22Rv1 (cell line): ENCODE data around the gene GMFB.

Experiments
- H3K27ac ChIP-seq: fragments of 450-650 bp; 2 replicates; pipeline ENCODE4 v1.5.1; 2017
- ZFX ChIP-seq: fragments of 450-650 bp; IDR thresholded peaks from 2 replicates; pipeline ENCODE4 v1.6.1; 2017; ENCODE audit warnings: antibody characterized with exemption, borderline replicate concordance
- TF ChIP-seq, protein P1 (sequence below): fragments of 450-650 bp; IDR thresholded peaks from 2 replicates; pipeline ENCODE4 v1.5.1; 2017; ENCODE audit warnings: mild to moderate bottlenecking

Gene GMFB

DNA sequence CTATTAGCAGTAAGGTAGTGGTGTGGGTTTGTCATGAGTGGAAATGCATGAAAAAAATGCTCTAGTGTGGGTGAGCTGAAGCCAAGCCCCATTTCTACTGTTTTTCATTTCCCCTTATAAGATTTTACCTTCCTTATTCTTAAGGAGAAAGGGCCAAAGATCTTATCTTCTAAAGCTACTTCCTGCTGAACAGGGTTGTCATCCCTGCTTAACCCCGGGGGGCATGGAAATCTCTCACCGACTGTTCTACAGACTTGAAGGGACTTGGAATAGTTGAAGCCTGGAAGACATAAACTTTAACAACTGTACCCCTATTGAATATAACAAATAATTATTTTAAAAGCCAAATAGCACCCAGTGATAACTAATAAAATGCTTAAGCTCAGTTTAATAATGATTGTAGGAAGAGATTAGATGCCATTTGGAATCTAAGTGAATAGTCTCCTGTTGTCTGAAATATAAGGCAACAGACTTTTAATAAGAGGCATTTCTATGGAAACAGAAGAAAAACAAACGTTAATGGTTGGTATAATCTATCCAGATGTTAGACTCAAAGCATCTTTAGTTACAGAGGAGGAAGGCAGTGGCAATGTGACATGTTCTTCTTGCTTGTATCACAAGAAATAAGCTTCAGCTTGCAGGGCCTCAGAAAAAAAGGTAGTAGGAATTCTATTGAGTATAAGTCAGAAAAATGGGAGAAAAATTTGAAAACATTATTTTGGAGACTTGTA, 1.8 kb upstream of the GMFB start:
- peak overlapping the region; percentile 96 for H3K27ac ChIP-seq
- TF ChIP-seq ZFX = no peak
- TF ChIP-seq, protein P1, sequence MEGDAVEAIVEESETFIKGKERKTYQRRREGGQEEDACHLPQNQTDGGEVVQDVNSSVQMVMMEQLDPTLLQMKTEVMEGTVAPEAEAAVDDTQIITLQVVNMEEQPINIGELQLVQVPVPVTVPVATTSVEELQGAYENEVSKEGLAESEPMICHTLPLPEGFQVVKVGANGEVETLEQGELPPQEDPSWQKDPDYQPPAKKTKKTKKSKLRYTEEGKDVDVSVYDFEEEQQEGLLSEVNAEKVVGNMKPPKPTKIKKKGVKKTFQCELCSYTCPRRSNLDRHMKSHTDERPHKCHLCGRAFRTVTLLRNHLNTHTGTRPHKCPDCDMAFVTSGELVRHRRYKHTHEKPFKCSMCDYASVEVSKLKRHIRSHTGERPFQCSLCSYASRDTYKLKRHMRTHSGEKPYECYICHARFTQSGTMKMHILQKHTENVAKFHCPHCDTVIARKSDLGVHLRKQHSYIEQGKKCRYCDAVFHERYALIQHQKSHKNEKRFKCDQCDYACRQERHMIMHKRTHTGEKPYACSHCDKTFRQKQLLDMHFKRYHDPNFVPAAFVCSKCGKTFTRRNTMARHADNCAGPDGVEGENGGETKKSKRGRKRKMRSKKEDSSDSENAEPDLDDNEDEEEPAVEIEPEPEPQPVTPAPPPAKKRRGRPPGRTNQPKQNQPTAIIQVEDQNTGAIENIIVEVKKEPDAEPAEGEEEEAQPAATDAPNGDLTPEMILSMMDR = no peak

DNA sequence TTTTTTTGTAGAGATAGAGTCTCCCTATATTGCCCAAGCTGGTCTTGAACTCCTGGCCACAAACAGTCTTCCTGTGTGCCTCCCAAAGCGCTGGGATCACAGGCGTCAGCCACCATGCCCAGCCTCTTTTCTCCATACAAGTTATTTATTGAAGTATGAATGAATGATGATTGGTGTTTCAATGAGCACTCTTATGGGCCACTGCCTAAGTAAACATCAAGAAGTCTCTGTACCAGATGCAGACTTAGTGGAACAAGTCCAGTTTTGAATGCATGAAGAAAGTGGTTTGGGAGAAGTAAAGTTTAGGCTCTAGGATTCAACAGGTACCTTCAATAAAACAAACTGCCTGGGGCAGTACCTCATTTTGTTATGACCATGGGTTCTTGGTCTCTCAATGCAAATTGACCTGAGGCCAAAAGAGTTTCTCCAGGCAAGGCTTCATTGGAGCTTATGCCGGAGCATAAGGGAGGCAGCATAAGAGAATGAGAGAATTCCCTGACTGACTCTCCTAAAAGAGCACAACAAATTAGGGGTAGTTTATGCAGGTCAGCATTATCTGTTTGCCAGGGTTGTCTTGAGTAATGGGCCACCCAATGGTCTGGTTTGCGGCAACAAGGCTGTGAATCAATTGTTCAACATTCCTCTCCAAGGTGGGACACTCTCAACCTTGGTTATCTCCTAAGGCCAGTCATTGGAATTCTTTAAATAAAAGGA, 1.1 kb upstream of the GMFB start:
- TF ChIP-seq, protein P1 = no peak
- TF ChIP-seq ZFX = no peak
- peak overlapping the region; percentile 96 for H3K27ac ChIP-seq

DNA sequence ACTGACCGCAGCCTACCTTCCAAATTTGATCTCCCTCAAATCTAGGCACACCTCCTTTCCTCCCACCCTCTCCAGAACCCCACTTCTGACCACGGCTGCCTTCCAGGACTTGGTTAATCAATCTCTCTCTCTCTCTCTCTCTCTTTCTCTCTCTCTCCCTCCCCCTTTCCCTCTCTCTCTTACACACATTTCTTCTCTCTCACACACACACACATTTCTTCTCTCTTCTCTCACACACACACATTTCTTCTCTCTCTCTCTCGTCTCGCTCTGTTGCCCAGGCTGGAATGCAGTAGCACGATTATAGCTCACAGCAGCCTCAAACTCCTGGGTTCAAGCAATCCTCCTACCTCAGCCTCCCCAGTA, 521 bp upstream of the GMFB start:
- no peak for TF ChIP-seq ZFX
- TF ChIP-seq, protein P1 = 0 out of 2 replicates have a peak, but pooled peaks have one; percentile 3
- H3K27ac ChIP-seq = peak overlapping the region; percentile 96

DNA sequence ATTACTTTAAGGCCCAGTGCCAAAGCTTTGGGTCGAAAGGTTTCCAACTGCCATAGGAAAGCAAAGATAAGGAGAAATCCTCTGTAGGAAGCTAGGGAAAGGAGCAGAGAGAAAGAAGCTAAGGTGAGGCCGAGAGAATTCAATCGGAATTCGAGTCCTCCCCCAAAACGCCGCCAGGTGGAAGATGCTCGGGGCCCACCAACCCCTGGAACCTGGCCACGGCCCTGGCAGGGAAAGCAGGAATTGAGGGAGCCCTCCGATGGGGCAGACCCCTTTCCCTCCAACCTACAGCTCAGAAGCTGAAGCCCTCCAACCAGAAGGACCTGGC, 498 bp downstream of the GMFB start:
- no peak for TF ChIP-seq ZFX
- TF ChIP-seq, protein P1 = no peak

DNA sequence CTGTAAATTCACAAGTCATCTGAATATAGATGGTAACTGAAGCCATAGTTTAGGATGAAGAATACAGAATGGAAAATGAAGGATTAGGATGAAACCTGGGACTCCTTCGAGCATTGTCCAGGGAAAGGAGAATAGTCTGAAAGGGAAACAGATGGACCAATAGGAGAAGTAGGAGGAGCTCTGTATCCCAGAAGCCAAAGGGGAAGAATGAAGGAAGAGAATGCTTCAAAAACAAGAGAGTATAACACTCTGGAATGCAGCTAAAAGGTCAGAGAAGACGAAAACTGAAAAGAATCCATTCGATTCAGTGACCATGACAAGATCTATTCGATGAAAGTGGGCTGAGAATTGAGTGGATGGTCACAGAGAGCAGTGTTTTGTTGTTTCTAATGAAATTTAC, 1.0 kb downstream of the GMFB start:
- peak overlapping the region; percentile 96 for H3K27ac ChIP-seq
- no peak for TF ChIP-seq ZFX
- TF ChIP-seq, protein P1 = no peak

More for the DNA sequence above, 498 bp downstream of the GMFB start:
- H3K27ac ChIP-seq = peak overlapping the region; percentile 96

DNA sequence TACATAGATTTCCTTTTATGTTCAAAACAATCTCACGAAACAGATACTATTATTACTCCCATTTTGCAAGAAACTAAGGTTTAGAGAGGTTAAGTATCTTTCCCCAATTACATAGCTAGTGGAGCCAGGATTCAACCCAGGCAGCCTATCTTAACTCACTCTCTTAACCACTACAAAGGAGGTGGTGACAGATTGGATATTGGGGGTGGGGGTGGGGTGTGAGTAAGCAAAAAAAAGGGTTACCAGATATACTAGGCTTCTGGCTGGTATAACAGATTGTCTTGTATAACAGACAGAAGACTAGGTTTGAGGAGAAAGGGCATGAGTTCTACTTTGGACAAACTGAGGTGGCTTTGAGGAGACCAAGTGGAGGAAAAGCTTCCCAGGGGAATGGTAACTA, 2.1 kb downstream of the GMFB start:
- TF ChIP-seq ZFX = no peak
- TF ChIP-seq, protein P1 = no peak
- H3K27ac ChIP-seq = no peak overlapping the region

DNA sequence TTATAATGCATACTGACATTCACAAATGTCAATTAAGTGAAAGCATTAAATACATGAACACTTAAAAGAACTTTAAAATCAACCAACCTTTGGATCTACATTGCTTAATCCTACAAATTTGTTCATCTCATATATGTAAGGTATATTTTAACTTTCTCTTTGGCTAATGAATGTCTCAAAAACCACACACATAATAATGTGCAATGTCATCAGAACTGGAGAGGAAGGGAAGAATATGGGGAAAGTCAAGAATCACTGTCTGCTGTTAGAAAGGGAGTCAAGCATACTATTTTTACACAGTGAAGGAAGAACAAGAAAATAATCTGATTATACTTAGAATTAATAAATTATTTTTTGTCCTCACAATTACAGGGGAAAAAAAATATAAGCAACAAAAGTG, 4.9 kb downstream of the GMFB start:
- peak overlapping the region; percentile 50 for H3K27ac ChIP-seq
- no peak for TF ChIP-seq ZFX
- TF ChIP-seq, protein P1 = no peak
